ENCODE measurements around the gene FADS6.

Gene FADS6

DNA sequence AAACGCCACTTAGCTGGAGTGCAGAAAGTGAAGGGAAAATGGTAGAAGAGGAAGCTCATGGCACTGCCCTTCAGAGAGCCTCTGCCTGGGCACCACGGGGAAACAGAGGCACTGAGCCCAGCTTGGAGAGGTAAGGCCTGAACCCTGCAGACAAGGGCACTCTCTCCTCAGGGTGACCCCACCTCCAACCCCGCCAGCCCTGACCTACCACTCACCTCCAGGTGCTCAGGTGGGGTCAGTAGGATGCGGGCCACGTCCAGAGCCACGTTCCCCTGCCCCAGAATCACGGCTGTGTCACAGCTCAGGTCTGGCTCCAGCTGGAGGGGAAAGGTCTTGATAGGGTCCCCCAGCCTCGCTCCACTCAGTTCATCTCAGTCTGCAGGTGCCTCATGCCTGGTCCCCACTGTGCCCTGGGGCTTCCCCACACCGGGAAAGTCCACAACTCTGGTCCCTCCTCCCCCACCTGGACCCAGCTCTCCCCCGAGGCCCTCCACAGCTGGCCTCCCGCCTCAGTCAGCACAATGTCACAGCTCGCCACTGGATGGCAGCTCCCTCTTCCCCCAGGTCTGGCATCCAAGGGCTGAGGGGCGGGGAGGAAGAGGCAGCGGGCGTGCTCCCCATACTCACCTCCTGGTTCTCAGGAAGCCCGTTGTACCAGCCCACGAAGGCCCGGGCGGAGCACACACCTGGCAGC lies 27.8 kb downstream of the FADS6 start:
- no peak overlapping the region for H2AFZ ChIP-seq (ENCODE audit: low read length, unreplicated experiment)
- no peaks in the 10 kb centered on the region for H3K36me3 ChIP-seq (ENCODE audit: insufficient read depth, low read length)
- no peak overlapping the region for H3K27ac ChIP-seq (ENCODE audit: low read depth, low read length)
- H3K79me2 ChIP-seq (ENCODE audit: control insufficient read depth, insufficient read depth, low read length, unreplicated experiment) = no peaks in the 10 kb centered on the region
- H3K4me3 ChIP-seq (ENCODE audit: low read depth, low read length) = no peak overlapping the region
- peaks cover 17% of the 10 kb centered on the region for H3K27me3 ChIP-seq (ENCODE audit: insufficient read depth, low read length)
- peaks cover 5% of the 10 kb centered on the region for H3K4me1 ChIP-seq (ENCODE audit: control insufficient read depth, insufficient read depth, low read length, unreplicated experiment)

DNA sequence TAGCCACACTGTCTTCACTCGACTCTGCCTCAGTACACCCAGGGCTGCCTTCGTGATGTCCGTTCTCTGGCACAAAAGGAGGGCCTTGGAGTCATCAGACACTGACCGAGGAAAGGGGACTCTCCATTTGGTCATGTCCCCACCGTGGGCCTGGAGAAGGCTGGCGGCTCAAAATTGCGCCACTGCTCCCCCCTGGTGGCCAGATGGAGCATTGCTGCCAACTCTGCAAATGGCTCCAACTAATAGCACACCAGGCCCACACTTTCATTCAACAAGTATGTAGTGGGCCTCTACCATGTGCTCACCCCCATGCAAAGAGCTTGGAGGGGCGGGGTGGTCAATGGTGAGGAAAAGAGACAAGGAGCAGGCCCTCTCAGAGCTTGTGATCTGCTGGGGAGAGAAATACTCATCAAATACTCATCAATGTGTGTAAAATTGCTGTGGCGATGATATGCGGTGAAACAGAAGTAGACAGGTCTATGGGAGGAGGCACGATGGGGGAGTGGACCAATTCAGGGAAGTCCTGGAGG lies 28.5 kb downstream of the FADS6 start:
- Histone ChIP-seq H3K4me1 (ENCODE audit: control insufficient read depth, insufficient read depth, low read length, unreplicated experiment) (peaks cover 7% of the 10 kb centered on the region), H3K79me2 (ENCODE audit: control insufficient read depth, insufficient read depth, low read length, unreplicated experiment) (no peaks in the 10 kb centered on the region), H3K4me3 (ENCODE audit: low read depth, low read length) (no peak overlapping the region), H2AFZ (ENCODE audit: low read length, unreplicated experiment) (no peak overlapping the region), H3K27ac (ENCODE audit: low read depth, low read length) (no peak overlapping the region), H3K36me3 (ENCODE audit: insufficient read depth, low read length) (no peaks in the 10 kb centered on the region), H3K27me3 (ENCODE audit: insufficient read depth, low read length) (peaks cover 24% of the 10 kb centered on the region)

- Histone ChIP-seq H3K27me3 (ENCODE audit: insufficient read depth, low read length) (peaks cover 29% of the 10 kb centered on the region), H3K79me2 (ENCODE audit: control insufficient read depth, insufficient read depth, low read length, unreplicated experiment) (no peaks in the 10 kb centered on the region), H3K36me3 (ENCODE audit: insufficient read depth, low read length) (no peaks in the 10 kb centered on the region), H2AFZ (ENCODE audit: low read length, unreplicated experiment) (no peak overlapping the region), H3K4me1 (ENCODE audit: control insufficient read depth, insufficient read depth, low read length, unreplicated experiment) (peaks cover 7% of the 10 kb centered on the region), H3K4me3 (ENCODE audit: low read depth, low read length) (no peak overlapping the region), H3K27ac (ENCODE audit: low read depth, low read length) (no peak overlapping the region)
Measured at GRCh38 chr17:74864297-74864865, 29.1 kb downstream of the FADS6 start.

DNA sequence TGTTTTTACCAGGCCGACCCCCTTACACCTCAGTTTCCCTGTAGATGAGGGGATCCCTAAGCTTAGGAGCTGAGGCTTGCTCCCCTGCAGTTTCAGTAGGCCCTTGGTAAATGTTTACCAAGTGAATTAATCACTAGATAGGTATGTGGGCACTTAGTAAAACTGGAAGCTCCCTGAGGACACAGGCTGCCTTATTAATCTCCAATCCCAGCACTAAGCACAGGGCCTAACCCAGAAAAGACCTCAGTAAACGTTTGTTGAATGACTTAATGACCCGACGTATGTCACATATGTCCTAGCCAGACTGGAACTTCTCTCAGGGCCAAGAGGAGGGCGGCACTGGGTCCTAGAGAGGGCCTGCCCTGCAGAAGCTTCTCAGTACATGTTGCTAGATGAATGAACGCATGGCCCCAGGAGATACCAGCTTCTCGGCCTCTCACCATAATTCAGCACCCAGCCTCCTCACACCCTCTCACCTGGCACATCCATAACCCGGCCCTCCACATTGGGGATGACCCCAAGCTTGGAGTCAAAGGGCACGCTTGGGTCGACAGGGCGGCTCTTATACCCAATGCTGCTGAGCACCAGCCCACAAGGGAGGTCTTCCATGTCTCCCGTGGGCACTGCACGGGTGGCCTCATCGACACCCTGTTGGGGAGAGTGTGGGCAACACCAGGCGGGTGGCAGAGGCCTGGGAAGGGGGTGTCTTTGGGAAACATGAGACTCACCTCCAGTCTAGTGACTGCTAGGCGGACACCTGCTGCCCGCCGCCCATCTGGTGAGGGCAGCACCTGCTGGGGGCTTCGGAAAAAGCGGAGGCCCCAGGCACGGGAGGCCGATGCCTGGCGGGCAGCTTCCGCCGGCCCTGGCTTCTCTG lies 29.8 kb downstream of the FADS6 start:
- peaks cover 7% of the 10 kb centered on the region for H3K4me1 ChIP-seq (ENCODE audit: control insufficient read depth, insufficient read depth, low read length, unreplicated experiment)

GRCh38 chr17:74862919-74863318 lies 30.5 kb downstream of the FADS6 start:
- no peak overlapping the region for H3K27ac ChIP-seq (ENCODE audit: low read depth, low read length)
- H3K79me2 ChIP-seq (ENCODE audit: control insufficient read depth, insufficient read depth, low read length, unreplicated experiment) = no peaks in the 10 kb centered on the region
- H3K27me3 ChIP-seq (ENCODE audit: insufficient read depth, low read length) = peaks cover 41% of the 10 kb centered on the region
- H3K36me3 ChIP-seq (ENCODE audit: insufficient read depth, low read length) = no peaks in the 10 kb centered on the region
- H2AFZ ChIP-seq (ENCODE audit: low read length, unreplicated experiment) = no peak overlapping the region
- H3K4me1 ChIP-seq (ENCODE audit: control insufficient read depth, insufficient read depth, low read length, unreplicated experiment) = peaks cover 7% of the 10 kb centered on the region
- no peak overlapping the region for H3K4me3 ChIP-seq (ENCODE audit: low read depth, low read length)

More for the DNA sequence above, 29.8 kb downstream of the FADS6 start:
- Histone ChIP-seq H3K79me2 (ENCODE audit: control insufficient read depth, insufficient read depth, low read length, unreplicated experiment) (no peaks in the 10 kb centered on the region), H3K36me3 (ENCODE audit: insufficient read depth, low read length) (no peaks in the 10 kb centered on the region), H3K27ac (ENCODE audit: low read depth, low read length) (no peak overlapping the region), H2AFZ (ENCODE audit: low read length, unreplicated experiment) (no peak overlapping the region), H3K4me3 (ENCODE audit: low read depth, low read length) (no peak overlapping the region), H3K27me3 (ENCODE audit: insufficient read depth, low read length) (peaks cover 37% of the 10 kb centered on the region)

DNA sequence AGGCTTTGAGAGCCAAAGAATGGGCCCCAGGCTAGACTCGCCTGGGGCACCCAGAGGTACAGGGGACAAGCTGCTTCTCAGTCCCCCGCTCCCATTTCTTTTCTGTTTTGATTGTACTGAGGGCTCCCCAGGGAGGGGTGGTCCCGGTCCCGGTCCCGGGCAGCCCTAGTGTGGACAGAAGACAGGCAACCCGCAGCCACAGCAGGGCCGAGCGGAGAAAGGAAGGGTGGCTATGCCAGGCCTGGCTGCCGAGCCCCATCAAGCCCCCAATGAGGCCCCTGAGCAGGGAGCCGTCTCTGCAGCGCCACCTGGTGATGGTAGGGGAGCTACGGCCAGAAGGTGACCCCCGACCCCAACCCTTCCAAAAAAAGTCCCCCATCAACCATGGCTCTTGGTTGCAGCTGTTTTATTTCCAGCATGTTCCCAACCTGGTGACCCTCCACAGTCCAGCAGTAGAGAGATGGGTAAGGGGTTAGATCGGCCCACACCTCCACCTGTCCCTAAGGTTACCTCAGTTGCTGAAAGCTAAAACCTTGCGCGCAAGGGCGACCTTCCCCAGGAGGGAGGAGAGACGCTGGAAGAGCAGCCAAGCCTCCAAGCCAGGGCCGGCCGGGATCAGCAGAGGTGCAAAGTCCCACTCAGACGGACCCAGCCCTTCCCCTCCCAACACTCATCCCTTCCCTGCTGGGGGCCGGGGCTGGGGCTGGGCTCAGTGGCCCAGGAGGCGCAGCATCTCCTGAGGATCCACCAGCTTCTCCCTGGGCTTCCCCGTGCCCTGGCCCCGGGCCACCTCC lies 31.1 kb downstream of the FADS6 start:
- no peaks in the 10 kb centered on the region for H3K79me2 ChIP-seq (ENCODE audit: control insufficient read depth, insufficient read depth, low read length, unreplicated experiment)
- peaks cover 7% of the 10 kb centered on the region for H3K4me1 ChIP-seq (ENCODE audit: control insufficient read depth, insufficient read depth, low read length, unreplicated experiment)
- no peak overlapping the region for H3K27ac ChIP-seq (ENCODE audit: low read depth, low read length)
- H3K36me3 ChIP-seq (ENCODE audit: insufficient read depth, low read length) = no peaks in the 10 kb centered on the region
- H3K27me3 ChIP-seq (ENCODE audit: insufficient read depth, low read length) = peaks cover 47% of the 10 kb centered on the region
- no peak overlapping the region for H2AFZ ChIP-seq (ENCODE audit: low read length, unreplicated experiment)
- 0 out of 2 replicates have a peak overlapping the region, but pooled peaks have one; percentile 21 for H3K4me3 ChIP-seq (ENCODE audit: low read depth, low read length)

DNA sequence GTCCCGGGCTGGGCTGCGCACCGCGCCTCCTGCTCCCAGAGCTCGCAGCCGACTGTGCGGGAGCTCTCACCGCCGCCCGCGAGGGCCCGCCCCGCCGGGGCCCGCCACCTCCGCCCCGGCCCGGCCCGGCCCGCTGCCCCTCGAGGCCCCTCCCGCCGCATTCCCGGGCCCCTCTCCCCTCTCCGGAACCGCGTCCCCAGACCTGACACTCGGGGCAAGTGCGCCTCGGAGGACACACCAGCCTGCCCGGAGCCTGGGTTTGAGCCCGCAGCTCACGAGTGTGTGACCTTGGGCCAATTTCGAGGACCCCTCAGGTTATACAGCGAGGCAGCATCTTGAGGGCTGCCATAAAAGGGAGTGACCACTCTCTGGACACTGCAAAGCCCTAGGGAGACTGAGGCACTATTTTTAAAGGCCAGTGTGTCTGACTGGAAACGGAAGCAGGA lies 31.7 kb downstream of the FADS6 start:
- no peak overlapping the region for H3K27ac ChIP-seq (ENCODE audit: low read depth, low read length)
- peaks cover 53% of the 10 kb centered on the region for H3K27me3 ChIP-seq (ENCODE audit: insufficient read depth, low read length)
- no peak overlapping the region for H2AFZ ChIP-seq (ENCODE audit: low read length, unreplicated experiment)
- H3K4me1 ChIP-seq (ENCODE audit: control insufficient read depth, insufficient read depth, low read length, unreplicated experiment) = peaks cover 7% of the 10 kb centered on the region
- 0 out of 2 replicates have a peak overlapping the region, but pooled peaks have one; percentile 21 for H3K4me3 ChIP-seq (ENCODE audit: low read depth, low read length)
- no peaks in the 10 kb centered on the region for H3K36me3 ChIP-seq (ENCODE audit: insufficient read depth, low read length)
- H3K79me2 ChIP-seq (ENCODE audit: control insufficient read depth, insufficient read depth, low read length, unreplicated experiment) = no peaks in the 10 kb centered on the region

DNA sequence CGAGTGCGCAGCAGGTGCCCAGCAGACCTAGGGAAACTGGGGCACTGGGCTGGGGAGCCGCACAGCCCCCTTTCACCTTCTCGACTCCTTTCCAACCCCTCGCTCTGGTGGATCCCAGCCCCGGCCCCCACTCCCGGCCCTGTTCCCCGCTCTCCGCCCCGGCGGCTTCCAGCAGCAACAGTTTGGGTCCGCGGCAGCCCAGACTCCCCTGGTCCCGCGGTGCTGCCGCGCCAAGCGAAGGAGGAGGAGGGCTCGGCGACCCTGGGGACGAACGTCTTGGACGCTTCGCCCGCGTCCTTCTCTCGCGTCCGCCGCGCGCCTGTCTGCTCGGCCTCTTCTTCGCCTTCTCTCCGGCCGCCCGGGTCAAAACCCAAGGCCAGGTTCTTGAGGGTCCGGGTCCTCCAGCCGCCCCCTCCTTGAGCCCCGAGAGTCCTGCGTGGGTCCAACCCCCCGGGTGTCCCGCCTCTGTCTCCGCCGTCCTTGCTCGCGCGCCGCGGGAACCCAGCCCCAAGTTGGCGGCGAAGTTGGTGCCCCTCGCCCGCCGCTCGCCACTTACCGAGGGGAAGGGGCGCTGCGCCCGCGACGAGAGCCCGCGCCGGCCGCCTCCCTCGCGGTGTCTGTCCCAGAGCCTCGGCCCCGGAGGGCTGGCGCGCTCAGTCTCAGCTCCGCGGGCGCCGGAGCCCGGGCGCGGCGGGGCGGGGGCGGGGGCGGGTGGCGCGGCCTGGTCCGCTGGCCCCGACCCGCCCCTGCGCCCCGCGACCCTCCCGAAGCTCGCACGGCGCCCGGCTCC lies 32.4 kb downstream of the FADS6 start:
- H3K4me1 ChIP-seq (ENCODE audit: control insufficient read depth, insufficient read depth, low read length, unreplicated experiment) = peaks cover 7% of the 10 kb centered on the region
- no peak overlapping the region for H2AFZ ChIP-seq (ENCODE audit: low read length, unreplicated experiment)
- H3K79me2 ChIP-seq (ENCODE audit: control insufficient read depth, insufficient read depth, low read length, unreplicated experiment) = no peaks in the 10 kb centered on the region
- H3K27me3 ChIP-seq (ENCODE audit: insufficient read depth, low read length) = peaks cover 56% of the 10 kb centered on the region
- 0 out of 2 replicates have a peak overlapping the region, but pooled peaks have one; percentile 9 for H3K4me3 ChIP-seq (ENCODE audit: low read depth, low read length)
- no peak overlapping the region for H3K27ac ChIP-seq (ENCODE audit: low read depth, low read length)
- H3K36me3 ChIP-seq (ENCODE audit: insufficient read depth, low read length) = no peaks in the 10 kb centered on the region

GRCh38 chr17:74860229-74860871 lies 33.1 kb downstream of the FADS6 start:
- no peaks in the 10 kb centered on the region for H3K79me2 ChIP-seq (ENCODE audit: control insufficient read depth, insufficient read depth, low read length, unreplicated experiment)
- no peak overlapping the region for H3K27ac ChIP-seq (ENCODE audit: low read depth, low read length)
- 0 out of 2 replicates have a peak overlapping the region, but pooled peaks have one; percentile 9 for H3K4me3 ChIP-seq (ENCODE audit: low read depth, low read length)
- peaks cover 7% of the 10 kb centered on the region for H3K4me1 ChIP-seq (ENCODE audit: control insufficient read depth, insufficient read depth, low read length, unreplicated experiment)
- H3K36me3 ChIP-seq (ENCODE audit: insufficient read depth, low read length) = no peaks in the 10 kb centered on the region
- H2AFZ ChIP-seq (ENCODE audit: low read length, unreplicated experiment) = no peak overlapping the region
- H3K27me3 ChIP-seq (ENCODE audit: insufficient read depth, low read length) = peaks cover 61% of the 10 kb centered on the region
